Measurements from ENCODE around the gene ARHGEF1.

ARHGEF1 gene

DNA sequence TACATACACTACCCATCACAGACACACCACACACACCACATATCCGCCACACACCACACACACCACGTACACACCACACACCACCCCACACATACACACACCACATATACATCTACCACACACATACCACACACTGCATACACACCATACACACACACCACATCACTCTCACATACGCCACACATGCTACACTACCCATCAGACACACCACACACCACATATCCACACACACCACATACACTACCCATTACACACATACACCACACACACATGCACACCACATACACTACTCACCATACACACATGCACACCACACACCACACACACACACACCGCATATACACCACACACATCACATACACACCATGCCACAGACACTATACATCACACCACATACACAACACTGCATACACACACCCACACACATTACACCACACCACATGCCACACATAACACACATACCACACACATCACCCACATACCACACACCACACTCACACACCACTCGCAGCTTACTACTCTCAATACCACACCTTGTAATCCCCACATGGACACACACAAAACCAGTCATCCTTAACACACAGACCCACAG, 35.8 kb downstream of the ARHGEF1 start:
- DNase-seq (ENCODE audit: low spot score): no peak

DNA sequence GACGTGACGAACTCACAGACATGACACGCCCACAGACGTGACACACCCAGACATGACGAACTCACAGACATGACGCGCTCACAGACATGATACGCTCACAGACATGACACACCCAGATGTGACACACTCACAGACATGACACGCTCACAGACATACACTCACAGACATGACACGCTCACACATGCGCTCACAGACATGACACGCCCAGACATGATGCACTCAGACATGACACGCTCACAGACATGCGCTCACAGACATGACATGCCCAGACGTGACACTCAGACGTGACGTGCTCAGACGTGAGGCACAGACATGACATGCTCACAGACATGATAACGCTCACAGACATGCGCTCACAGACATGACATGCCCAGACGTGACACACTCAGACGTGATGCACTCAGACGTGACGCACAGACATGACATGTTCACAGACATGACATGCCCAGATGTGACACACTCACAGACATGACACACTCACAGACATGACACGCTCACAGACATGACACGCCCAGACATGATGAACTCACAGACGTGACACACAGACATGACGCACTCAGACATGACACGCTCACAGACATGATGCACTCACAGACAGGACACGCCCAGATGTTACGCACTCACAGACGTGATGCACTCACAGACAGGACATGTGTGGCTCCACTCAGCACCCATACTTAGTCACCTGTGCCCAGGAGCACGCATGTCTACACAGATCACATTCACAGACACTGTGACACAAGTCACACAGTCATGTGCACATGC, 37.1 kb downstream of the ARHGEF1 start:
- no peak for DNase-seq (ENCODE audit: low spot score)

DNA sequence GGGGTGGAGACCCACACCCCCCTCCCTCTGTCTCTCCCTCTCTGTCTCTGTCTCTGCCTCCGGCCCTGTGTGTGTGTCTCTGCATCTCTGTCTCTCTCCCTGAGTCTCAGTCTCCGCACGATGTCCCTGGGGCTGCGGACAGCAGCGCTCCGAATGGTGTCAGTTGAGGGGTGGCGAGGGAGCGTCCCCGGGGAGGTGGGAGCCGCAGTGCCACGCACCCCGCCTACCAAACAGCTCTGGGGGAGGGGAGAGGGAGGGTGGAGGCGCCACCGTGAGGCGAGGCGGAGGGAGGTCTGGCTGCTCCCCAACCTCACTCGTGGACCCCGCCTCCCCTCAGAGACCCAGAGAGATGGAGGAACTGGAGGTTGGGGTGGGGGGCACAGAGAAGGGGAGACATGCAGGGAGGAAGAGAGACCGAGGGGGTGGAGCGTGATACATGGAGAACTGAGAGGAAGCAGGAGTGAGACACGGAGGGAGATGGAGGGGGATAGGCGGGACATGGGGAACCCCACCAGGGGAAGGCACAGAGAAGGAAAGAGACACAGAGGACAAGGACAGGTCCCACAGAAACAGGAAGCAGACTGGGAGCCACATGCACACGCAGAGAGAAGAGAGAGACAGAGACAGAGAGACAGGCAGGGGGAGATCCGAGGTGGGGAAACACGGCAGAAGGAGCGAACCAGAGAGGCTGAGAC, 38.0 kb downstream of the ARHGEF1 start:
- no peak for DNase-seq (ENCODE audit: low spot score)

DNA sequence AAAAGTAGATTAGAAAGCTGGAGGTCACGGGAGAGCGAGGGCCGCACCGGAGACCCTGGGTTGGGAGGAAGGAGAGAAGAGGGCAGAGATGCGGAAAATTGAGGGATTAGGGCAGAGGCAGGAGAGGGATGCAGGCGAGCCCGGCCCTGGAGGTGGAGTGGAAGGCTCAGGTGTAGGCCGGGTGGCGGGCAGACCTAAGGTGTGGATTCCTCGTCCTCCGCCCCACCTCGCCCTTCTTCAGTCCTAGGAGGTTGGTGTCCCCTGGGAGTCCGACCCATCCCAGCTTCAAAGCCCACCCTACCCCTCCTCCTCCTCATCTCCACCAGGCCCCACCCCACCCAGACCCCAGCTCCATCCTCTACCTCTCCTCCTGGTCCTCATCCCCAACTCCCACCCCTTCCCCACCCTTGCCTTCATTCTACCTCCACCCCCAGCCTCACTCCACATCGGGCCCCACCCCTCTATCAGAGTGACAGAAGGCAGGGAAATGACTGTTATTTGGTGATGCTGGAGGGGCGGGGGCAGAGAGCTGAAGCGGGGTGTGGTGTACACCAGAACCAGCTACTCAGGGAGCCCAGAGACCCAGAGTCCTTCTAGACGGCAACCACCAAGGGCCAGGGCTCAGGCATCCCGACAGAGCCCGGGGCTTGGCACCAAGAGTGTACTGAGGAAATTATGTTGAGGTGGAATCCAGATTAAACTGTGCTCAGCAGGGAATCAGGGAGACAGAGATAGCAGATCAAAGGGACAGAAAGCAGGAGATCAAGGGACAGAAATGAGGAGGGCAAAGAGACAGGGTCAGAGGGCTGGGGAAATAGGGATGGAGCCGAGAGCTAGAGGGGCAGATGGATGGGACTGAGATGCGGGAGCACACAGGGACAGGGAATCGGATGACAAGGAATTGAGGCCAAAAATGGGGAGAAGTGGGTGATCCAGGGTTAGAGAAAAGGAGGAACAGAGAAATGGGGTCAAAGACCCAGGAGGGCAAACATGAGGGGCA, 38.9 kb downstream of the ARHGEF1 start:
- DNase-seq (ENCODE audit: low spot score): no peak

DNA sequence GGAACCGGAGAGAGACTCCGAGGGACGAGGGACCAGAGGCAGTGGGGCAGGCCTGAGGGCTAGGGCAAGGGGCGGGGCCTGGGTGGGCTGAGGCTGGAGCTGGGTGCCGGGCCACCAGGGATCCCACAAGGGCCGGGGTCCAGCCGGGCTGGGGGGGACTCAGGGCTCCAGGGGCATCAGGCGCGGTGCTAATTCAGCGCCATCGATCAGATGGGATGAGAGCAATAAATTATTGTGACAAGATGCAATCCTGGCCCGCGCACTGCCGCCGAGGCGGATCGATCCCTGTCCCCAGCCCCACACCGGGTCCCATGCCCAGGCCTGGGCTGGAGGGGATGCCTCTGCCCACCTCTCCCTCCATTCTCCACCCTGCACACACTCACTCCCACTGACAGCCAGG, 39.6 kb downstream of the ARHGEF1 start:
- DNase-seq (ENCODE audit: low spot score): no peak

DNA sequence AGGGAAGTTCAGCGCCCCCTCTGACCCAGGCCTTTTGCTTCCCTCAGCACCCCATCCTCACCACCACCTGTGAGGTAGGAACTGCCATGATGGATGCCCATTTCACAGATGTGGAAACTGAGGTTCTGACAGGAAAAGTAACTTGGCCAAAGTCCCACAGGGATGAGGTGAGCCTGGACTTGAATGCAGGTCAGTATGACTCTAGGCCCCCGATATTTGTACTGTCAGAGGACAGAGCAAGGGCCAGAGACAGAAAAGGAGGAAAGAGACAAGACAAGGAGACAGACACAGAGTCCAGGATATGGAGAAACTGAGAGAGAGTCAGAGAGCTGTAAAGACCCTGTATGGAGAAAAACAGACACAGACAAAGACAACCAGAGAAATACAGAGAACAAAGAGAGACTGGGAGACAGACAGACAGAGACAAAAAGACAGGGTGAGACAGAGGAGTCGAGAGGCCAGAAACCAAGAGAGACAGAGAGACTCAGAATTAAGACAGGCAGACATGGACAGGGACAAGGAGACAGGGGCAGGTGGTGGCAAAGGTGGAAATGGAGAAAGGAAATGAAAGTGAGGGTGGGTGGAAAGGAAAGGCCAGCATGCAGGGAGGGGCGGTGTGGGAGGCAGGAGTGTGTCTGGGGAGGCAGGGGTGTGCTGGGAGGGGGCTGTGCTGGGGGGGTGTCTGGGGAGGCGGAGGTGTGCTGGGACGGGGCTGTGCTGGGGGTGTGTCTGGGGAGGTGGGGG, 40.2 kb downstream of the ARHGEF1 start:
- no peak for DNase-seq (ENCODE audit: low spot score)

DNA sequence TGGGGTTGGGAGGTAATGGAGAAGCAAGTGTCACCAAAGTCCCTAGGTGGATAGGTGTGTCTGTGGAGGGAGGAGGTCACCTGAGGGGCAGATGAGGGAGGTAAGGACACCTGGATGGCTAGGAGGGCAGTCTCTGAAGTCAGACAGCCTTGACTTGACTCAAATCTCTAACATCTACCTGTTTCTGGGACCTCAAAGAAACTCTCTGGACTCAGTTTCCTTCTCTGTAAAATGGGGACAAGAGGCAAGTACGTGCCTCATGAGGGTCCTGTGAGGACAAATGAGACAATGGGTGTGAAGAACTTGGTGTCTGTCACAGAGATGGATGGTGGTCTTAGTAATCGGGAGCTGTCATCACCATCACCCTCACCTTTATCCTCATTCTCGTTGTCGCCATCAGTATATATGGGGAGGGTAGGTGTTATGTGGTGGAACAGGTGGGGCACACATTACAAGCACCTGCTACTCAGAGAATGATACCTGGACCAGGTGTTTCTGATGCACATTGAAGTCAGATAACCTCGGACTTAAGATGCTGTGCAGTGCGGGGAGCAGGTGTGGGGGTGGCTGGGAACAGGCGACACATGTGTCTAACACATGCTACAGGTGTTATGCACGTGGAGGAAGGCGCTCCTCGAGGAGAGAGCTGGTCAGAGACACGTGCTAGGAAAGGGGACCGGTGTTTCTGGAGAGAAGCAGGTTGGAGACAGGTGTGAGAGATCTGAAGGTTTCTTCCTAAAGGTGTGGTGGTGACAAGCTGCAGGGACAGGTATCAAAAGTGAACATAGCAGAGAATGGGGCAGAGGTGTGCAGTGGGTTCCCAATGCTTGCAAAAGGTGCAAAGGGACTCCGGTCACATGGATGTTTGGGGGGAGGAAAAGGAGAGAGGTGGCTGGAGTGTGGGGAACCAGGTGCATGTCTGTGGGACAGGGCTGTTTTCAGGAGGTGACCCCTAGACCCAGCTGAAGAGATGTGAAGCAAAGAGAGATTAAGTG, 41.5 kb downstream of the ARHGEF1 start:
- DNase-seq (ENCODE audit: low spot score): no peak

DNA sequence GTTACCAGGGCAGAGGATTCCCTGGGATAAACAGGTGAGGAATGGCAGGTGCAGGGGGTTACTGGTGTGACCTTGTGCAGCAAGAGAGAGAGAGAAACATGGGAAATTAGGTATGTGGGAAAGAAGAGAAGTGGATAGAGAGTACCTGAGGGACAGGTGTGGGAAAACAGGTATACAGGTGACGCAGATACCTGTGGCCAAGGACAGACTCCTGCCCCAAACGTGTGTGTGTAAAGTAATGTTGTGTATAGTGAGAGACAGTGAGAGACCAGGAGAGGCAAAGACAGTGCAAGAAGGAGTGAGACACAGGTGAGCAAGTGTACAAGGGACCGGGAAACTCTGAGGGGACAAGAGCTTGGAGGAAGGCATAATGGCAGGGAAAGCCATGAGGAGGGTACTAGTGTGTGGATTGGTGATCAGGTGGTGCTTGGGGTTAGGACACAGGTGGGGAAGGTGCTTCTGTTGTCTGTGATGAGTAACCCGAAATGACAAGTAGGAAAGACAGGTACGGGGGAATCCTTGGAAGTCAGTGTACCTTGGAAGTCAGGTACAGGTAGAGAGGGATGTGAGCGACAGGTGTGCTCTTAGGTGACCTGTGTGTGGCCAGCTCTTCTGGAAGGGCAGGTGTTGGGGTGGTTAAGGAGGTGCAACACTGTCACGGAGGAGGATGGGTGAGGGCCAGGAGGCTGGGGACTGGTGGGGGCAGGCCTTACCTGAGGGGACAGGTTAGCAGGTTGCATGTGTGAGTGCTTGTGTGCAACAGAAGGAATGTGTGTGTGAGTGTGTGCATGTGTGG, 42.4 kb downstream of the ARHGEF1 start:
- no peak for DNase-seq (ENCODE audit: low spot score)

DNA sequence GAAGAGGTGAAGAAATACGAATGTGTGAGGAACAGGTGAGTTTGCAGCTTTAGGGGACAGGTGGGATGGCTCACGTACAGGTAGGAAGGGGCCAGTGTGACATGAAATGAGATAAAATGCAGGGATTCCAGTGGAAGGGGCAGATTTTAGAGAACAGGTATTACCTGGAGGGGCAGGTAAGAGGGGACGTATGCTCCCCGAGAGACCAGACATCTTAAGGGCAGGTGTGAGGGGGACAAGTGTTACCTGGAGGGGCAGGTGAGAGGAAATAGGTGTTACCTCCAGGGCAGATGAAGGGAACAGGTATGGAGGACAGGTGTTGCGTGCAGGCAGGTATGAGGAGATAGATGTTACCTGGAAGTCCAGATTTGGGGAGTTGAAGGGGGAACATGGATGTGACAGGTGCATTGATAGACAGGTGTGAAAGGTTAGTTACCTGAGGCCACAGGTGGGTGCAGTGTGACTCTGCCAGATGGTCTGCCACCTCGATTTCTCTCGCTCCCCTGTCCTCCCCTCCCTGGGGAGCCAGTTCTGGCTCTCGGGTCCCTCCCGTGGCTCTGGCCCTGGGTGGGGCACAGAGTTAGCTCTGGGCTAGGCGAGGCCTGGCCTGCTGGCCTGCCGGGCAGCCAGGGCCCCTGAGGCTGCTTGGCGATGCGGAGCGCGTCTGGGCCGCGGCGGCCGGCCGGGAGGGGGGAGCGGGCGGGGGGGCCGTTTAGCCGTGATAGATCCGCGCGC, 43.2 kb downstream of the ARHGEF1 start:
- DNase-seq (ENCODE audit: low spot score): no peak

DNA sequence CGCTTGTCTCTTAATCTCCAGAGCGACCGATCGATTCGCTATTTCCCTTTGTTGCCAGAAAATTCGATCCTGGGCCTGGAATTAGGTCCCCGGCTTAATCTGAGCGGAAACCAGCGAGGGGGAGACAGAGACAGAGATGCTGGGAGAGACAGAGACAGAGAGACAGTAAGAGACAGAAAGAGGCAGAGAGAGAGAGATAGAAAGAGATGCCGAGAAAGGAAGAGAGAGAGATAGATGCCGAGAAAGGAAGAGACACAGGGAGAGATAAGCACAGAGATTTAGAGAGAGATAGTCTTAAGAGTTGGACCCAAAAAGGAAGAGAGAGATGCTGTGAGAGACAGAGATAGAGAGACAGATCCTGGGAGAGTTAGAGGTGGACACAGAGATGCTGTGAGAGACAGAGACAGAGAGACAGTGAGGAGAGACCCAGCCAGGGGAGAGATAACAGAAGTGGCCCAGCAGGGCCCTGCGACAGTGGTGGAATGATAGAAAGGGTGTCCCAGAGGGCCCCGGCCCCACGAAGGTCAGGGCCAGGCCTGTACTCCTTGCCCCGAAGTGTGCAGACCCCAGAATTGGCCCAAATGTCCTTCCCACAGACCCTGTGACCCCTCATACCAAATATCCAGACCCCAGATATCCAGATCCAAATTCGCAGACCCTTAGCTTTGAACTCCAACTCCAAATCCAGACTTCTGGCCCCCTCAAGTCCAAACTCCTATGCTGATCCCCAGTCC, 43.9 kb downstream of the ARHGEF1 start:
- DNase-seq (ENCODE audit: low spot score): no peak

DNA sequence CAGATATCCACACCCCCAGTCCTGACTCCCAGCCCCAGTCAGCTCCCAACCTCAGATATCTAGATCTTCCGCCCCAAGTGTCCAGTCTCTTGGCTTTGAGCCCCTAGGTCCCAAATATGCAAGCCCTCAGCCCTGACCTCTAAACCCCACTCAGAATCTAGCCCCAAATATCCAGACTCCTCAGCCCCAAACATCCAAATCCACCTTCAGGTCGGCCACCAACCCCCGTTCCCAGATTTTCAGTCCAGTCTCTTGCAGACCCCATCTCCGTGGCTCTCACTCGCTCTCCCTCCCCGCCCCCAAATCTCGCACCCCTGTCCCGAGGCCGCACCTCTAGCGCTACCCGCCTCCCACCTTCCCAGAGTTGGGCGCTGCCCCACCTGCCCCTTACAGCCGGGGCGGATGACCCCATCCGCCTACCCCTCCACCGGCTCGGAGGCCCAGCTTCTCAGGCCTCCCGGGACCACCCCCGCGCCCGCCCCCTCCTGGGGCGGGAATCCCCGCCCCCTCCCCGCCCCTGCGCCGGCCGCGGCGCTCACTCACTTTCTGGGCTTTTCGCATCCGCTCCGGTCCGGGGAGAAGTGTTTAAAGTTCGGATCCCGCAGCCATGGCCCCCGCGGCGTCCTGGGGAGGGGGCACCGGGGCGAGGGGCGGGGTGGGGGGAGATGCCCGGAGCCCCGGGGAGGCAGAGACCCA, 44.7 kb downstream of the ARHGEF1 start:
- DNase-seq (ENCODE audit: low spot score): no peak

DNA sequence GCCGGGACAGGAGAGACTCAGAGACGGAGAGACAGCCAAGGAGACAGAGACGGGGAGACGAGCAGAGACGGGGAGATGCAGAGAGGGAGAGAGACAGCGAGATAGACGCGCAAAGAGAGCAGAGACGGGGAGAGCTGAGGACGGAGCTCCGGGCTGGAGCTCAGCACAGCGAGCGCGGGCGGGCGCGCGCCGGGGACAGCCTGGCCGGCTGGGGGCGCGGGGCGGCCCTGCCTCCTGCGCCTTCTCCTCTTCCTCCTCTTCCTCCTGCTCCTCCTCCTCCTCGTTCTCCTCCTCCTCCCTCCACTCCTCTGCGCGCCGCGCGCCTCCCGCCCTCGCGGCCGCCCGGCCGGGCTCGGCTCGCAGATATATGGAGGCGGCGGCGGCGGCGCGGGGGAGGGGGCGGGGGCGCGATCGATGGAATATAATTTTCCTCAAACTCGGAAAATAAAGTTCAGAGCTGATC, 45.3 kb downstream of the ARHGEF1 start, which contains the start of gene ERFL:
TSS of gene ERFL (minus strand) at position 229 of the 463 bp plus-strand sequence. CDS start 15,530 bp downstream, outside the sequence.
- no peak for DNase-seq (ENCODE audit: low spot score)

DNA sequence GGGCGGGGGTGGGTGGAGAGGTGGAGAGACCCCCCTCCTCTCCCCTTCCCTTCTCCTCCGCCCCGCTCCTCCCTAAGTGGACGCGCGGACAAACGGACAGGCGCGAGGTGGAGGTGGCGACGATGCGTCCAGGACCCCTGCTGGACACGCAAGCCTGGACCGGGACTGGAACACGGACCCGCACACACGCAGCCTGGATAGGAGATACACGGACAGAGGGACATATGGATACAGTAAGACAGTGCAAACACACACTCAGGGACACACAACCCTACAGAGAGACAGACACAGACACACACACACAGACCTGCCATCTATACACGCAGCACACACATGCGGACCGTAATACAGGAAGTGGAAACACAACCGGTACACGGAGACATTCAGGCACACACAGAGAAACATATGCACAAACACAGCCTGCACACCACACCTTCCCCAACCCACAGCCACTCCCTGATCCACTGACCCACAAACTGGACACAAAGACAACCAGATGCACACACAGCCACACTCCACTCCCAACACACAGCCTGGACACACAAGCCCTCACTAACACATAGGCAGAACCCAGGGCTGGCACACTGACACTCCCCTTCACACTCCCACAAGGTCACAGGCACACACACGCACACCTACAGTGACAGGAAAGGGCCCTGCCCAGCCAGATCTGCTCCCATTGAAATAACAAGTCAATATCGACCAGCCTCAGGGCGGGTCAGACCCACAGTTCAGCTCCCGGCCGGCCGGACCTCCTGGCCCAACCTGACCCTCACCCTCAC, 46.0 kb downstream of the ARHGEF1 start:
- DNase-seq (ENCODE audit: low spot score): no peak

DNA sequence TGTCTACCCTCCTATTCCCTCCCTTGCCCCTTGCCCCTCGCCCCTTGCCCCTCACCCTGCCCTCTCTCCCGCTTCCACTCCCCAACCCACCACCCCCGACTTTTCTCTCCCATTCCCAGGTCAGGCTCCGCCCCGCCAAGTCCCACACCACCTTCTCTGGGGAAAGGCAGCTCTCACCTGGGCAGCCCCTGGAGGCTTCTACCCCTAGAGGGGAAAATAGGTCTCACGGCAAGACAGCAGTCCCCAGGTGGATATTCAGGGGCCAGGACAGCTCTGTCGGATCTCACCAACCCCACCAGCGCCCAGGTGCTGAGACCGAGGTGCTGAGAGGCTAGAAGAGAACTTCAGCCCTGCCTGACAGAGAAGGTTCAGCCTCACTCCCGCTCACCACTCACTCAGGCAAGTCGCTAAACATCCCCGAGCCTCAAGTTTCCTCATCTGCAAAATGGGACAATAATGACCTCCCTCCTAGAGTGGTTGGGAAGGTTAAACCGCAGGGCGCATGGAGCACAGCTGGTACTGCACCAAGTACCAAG, 46.6 kb downstream of the ARHGEF1 start:
- DNase-seq (ENCODE audit: low spot score): no peak

DNA sequence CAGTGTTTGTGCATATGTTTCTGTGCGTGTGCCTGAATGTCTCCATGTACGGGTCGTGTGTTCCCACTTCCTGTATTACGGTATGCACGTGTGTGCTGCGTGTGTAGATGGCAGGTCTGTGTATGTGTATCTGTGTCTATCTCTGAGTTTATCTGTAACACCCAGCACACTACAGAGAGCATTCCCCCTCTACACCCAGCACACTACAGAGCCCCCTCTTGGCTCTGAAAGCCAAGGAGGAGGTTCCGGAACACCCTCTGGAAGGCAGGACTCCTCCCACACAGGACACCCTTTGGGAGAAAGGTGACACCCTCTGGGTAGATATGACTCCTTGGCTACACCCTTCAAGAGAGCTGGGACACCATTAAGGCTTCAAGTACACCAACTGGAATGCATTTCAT, 47.3 kb downstream of the ARHGEF1 start:
- DNase-seq (ENCODE audit: low spot score): no peak
